ENCODE data around the gene EOMES. TPM values are rescaled to one million over a fixed set of nuclear protein-coding genes. Genes with fewer than 3 reads are reported as not detected.
"Not testable (repeated sequence)": the region's sequence is repeated elsewhere in the genome, so short reads cannot be mapped to it uniquely, and the experiment has no call there.

Gene EOMES
- 1.9 TPM for total RNA-seq
- long read RNA-seq, partial matches to known transcripts = 0 of 4 reads
- long read RNA-seq, other reads (novel, unspliced or antisense) = 2 of 4 reads

GRCh38 chr3:27721717-27722564 lies at the start of gene EOMES:
Gene EOMES, minus strand, starts transcription at chr3:27722323. Its CDS starts 29 bp downstream, at chr3:27722294.
- Histone ChIP-seq H3K4me1 (peaks cover 33% of the 10 kb centered on the region), H3K27ac (peak within 1 kb of the TSS; percentile 31), H3K4me3 (peak within 1 kb of the TSS; percentile 50), H3K36me3 (no peaks in the 10 kb centered on the region), H3K9me3 (no peaks in the 10 kb centered on the region), H3K27me3 (ENCODE audit: low read depth) (peaks cover 98% of the 10 kb centered on the region)
- peak; percentile 66 to 72 for ATAC-seq
- no peak for TF ChIP-seq CTCF (IDR thresholded peaks at IDR 0.05)
- DNase-seq = peak; percentile 52
- intact Hi-C loops (cut with DNase I) = no loop called here

DNA sequence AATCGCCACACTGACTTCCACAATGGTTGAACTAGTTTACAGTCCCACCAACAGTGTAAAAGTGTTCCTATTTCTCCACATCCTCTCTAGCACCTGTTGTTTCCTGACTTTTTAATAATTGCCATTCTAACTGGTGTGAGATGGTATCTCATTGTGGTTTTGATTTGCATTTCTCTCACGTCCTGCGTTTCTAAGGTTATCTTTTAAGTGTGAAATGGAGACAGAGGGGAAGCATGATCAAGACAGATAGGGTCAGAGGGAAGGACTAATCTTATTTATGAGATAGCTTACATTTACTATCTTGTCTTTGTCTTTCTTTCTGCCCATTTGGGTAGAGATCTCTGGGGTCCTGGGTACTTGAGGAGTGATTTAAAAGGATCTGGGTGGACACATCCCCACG lies 48.3 kb upstream of the EOMES start:
- H3K4me1 ChIP-seq; H3K27ac ChIP-seq; H3K9me3 ChIP-seq; intact Hi-C loops (cut with DNase I); H3K4me3 ChIP-seq; H3K27me3 ChIP-seq (ENCODE audit: low read depth); ATAC-seq; H3K36me3 ChIP-seq; DNase-seq: not testable (repeated sequence)

GRCh38 chr3:27767000-27767399 lies 44.9 kb upstream of the EOMES start:
- ATAC-seq = no peak
- no peak for TF ChIP-seq CTCF (IDR thresholded peaks at IDR 0.05)
- Histone ChIP-seq H3K27ac (no peak overlapping the region), H3K9me3 (no peaks in the 10 kb centered on the region), H3K4me3 (no peak overlapping the region), H3K36me3 (no peaks in the 10 kb centered on the region), H3K4me1 (no peaks in the 10 kb centered on the region), H3K27me3 (ENCODE audit: low read depth) (no peaks in the 10 kb centered on the region)
- no peak for DNase-seq
- intact Hi-C loops (cut with DNase I) = no loop called here

- no peak for TF ChIP-seq CTCF (IDR thresholded peaks at IDR 0.05)
- DNase-seq = no peak
- Histone ChIP-seq H3K36me3 (no peaks in the 10 kb centered on the region), H3K4me1 (no peaks in the 10 kb centered on the region), H3K9me3 (no peaks in the 10 kb centered on the region), H3K27ac (no peak overlapping the region), H3K27me3 (ENCODE audit: low read depth) (no peaks in the 10 kb centered on the region), H3K4me3 (no peak overlapping the region)
- intact Hi-C loops (cut with DNase I) = no loop called here
- no peak for ATAC-seq
Observed at GRCh38 chr3:27758083-27758482, 36.0 kb upstream of the EOMES start.

GRCh38 chr3:27756877-27757276 lies 34.8 kb upstream of the EOMES start:
- no peaks in the 10 kb centered on the region for H3K4me1 ChIP-seq
- DNase-seq = no peak
- H3K9me3 ChIP-seq = no peaks in the 10 kb centered on the region
- no peak for TF ChIP-seq CTCF (IDR thresholded peaks at IDR 0.05)
- H3K4me3 ChIP-seq = no peak overlapping the region
- no peaks in the 10 kb centered on the region for H3K27me3 ChIP-seq (ENCODE audit: low read depth)
- intact Hi-C loops (cut with DNase I) = no loop called here
- H3K36me3 ChIP-seq = no peaks in the 10 kb centered on the region
- no peak for ATAC-seq
- H3K27ac ChIP-seq = no peak overlapping the region

- Histone ChIP-seq H3K36me3 (no peaks in the 10 kb centered on the region), H3K9me3 (no peaks in the 10 kb centered on the region), H3K4me1 (no peaks in the 10 kb centered on the region), H3K27me3 (ENCODE audit: low read depth) (no peaks in the 10 kb centered on the region), H3K4me3 (no peak overlapping the region), H3K27ac (no peak overlapping the region)
- no peak for DNase-seq
- ATAC-seq = no peak
- intact Hi-C loops (cut with DNase I) = no loop called here
- no peak for TF ChIP-seq CTCF (IDR thresholded peaks at IDR 0.05)
Observed at GRCh38 chr3:27752926-27753325, 30.8 kb upstream of the EOMES start.

Data from lower lobe of right lung (tissue), 2 donors.